LHCN-M2 (cell line): ENCODE data around the gene ZFP28. TPM values are rescaled to one million over a fixed set of nuclear protein-coding genes. Genes with fewer than 3 reads are reported as not detected.
A peak's percentile ranks its signal among the peaks of the same experiment; 100 is the strongest.

Source experiments
- DNase-seq: peaks from one replicate; pipeline ENCODE4 v3.0.0-alpha.2; 2012; ENCODE audit warnings: low read depth
- polyA plus RNA-seq: library from polyadenylated mRNA; unstranded; fragments of >200 nt; gene quantifications from one replicate; pipeline ENCODE4 v1.2.1, GENCODE V29; 2012; ENCODE audit warnings: missing spikeins
- total RNA-seq: library from RNA; depleted of rRNA; stranded (reverse); fragments of >200 nt; gene quantifications from 2 replicates; pipeline ENCODE4 v1.2.3, GENCODE V29; 2014; rRNA removed

ZFP28 gene
- 3.2 and 4.9 TPM in 2 replicates for total RNA-seq
- polyA plus RNA-seq = 1.8 TPM

DNA sequence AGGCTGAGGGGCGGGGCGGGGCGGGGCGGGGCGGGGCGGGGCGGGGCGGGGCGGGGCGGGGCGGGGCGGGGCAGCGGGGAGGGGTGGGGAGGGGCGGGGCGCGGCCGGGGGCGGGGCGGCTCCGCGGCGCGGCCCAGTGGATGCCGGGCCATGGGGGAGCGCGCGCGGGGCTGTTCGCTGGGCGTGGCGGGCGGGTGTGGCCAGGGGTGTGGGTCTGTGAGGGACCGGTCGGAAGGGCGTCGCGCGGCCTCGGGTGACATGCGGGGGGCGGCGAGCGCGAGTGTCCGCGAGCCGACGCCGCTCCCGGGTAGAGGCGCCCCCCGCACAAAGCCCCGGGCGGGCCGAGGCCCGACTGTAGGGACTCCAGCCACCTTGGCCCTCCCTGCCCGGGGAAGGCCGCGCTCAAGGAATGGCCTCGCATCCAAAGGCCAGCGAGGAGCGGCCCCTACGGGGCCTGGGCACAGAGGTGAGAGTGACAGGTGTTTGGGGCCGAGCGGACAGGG, at the start of gene ZFP28:
Gene ZFP28, plus strand, starts transcription at position 188 of the 503 bp plus-strand sequence. Its CDS starts 71 bp downstream, at position 259.
- DNase-seq = no peak

DNA sequence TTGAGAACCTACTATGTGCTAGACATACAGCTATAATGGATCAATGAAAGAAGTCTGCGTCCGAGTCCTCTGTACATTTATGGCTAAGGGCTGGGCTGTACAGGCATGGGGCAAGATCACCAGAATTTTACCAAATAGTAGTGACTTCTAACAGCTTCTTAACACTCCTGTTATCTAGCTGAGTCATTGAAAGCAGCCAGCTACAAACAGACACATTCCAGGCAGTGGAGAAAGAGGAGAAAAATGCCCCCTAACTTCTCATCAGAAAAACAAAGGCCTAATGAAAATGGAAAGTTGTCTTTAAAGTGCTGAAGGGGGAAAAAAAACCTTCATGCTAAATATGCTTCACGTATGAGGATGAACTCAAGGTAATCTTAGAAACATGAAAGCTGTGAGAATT, 47.3 kb upstream of the ZFP28 start:
- DNase-seq = no peak

DNA sequence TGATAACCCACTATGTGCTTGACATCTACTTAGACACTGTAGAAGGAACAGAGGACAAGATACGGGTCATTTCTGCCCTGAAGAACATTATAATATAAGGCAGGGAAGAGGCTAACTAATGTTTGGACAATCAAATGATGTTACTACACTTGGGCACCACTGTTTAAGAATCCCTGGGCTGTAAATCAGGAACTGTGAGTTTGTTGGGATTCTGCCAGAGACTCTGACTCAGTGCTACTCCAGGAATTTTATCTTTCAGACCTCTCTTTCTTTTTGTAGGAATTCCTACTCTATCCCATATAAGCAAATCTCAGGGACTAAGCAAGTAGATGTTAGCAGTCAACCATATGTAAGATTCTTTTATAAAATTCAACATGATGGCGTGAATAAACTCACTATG, 34.2 kb upstream of the ZFP28 start:
- DNase-seq = peak; percentile 10

DNA sequence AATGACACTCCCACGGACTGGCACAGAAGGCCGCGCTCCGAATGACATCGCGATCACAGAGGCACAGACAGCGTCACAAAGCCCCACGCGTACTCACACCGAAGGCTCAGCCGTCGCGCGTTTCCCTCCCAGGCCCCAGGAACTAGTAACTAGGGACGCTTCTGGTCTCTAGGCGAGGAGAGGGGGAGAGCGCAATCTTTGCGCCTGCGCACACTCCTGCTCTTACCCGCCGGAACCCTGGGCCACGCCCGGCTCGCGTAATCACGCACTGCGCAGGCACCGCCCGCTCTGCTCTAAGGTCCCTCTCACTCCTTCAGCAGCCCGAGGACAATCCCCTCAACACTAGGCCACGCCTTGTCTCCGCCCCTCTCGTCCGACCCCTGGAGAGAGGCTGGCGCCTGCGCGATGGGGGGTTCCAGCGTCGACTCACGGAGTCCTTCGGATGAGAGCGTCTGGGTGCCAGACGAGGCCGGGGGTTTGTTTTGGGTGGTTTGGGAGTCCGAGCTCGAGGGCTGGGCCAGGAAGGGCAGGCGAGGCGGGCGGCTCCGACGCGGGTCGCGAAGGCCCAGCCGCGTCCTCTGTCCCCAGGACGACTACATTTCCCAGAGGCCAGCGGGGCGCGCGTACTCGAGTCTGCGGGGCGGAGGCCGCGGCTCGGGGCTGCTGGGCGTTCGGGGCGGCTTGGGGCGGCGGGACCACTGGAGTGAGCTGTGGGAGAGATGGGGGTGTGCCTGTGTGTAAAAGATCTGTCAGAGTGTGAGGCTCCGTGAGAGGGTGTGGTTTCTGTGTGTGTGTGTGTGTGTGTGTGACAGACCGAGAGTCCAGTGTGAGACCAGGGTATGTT, 31.1 kb upstream of the ZFP28 start, which contains the start of gene ZNF471:
Gene ZNF471, plus strand, starts transcription at position 410 of the 844 bp plus-strand sequence. CDS start 3,717 bp downstream, outside the sequence.
- DNase-seq = peak; percentile 76

DNA sequence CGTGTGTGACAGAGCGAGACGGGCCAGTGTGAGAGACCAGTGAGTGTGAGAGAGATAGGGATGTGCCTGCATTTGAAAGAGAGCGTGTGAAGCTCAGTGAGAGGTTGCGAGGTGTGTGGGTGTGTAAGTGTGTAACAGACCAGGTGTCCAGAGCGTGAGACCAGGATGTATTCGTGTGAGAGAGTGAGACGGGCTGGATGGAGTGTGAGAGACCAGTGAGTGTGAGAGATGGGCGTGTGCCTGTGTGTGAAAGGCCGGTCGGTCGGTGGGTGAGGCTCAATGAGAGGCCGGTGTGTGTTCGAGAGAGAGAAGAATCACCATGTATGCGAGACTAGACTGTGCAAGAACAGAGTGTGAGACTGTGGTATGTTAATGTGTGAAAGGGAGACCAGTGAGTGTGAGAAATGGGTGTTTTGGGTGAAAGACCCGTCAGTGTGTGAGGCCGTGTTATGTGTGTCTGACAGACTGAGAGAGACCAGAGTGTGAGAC, 30.4 kb upstream of the ZFP28 start:
- DNase-seq = no peak

DNA sequence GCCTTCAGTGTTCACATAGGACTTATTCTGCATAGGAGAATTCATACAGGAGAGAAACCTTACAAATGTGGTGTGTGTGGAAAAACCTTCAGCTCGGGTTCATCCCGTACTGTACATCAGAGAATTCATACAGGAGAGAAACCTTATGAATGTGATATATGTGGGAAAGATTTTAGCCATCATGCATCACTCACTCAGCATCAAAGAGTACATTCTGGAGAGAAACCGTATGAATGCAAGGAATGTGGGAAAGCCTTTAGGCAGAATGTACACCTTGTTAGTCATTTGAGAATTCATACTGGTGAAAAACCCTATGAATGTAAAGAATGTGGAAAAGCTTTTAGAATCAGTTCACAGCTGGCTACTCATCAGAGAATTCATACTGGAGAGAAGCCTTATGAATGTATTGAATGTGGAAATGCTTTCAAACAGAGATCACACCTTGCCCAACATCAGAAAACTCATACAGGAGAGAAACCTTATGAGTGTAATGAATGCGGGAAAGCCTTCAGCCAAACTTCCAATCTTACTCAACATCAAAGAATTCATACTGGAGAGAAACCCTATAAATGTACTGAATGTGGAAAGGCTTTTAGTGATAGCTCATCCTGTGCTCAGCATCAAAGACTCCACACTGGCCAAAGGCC, 13.4 kb upstream of the ZFP28 start:
- DNase-seq = no peak

DNA sequence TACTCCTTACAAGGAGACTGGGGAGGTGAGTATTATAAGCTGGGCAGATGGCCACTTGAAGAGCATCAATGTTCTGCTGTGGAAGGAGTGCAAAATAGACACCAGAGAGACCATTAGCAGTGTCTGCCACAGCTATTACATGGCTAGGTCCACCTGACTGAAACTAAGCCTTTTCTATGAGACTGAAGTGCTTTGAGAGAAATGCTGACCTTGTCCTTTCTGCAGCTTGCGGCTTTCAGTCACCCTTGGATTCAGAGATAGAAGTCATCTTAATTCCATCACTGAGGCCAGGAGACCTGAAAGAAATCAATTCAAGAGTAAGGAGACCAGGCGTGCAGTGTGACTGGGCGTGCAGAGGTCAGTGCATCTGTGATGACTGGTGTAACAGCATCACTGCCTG, 1.3 kb upstream of the ZFP28 start:
- no peak for DNase-seq

DNA sequence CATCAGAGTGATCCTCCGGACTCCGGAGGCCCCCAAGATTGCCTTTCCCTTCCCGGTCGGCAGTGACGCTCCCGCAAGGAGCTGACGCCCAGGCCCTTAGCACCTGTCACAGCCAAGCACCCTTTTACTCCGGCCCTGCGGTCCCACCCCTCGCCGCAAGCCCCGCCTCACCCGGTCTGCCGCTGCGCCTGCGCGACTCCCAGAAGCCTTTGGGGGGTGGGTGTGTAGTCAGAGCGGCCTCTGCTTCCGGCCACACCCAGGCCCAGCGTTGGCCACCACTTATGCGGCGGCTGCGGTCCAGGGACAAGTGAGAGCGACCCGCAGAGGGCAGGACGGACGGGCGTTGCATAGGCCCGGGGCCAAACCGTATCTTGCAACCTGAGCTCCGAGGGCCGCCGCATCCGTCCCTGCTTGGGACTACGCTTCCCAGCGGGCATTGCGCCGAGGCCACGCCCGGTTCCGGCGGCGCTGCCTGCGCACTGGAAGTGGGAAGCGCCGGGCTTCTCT, 441 bp upstream of the ZFP28 start:
- DNase-seq = peak; percentile 74

DNA sequence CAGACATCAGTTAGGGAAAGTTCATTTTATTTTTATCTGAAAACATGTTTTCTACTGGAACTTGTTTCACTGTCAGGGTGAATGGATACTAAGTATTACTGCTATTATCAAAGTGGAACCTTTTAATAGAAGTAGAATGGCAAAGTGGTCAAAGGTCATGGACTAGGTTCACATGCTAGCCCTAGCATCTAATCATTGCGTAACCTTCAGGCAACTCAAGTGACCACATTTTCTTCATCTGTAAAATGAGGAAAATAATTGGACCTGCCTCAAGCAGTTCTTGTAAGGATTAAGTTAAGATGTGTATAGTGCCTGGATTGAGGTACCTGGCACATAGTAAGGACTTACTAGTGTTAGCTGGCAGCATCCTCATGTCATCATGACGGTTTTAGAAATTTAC, 5.0 kb downstream of the ZFP28 start:
- DNase-seq = no peak

DNA sequence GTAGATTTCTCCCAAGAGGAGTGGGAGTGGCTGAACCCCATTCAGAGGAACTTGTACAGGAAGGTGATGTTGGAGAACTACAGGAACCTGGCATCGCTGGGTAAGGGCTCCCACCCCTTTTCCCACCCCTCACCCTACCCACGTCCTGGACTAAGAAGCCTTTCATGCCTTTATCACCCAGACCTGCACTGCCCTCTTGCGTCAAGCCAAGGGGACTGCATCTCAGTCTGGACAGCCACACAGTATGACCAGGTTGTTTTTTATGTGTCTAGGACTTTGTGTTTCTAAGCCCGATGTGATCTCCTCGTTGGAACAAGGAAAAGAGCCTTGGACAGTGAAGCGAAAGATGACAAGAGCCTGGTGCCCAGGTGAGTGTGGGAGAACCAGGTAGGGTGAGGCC, 8.8 kb downstream of the ZFP28 start:
- DNase-seq = no peak

DNA sequence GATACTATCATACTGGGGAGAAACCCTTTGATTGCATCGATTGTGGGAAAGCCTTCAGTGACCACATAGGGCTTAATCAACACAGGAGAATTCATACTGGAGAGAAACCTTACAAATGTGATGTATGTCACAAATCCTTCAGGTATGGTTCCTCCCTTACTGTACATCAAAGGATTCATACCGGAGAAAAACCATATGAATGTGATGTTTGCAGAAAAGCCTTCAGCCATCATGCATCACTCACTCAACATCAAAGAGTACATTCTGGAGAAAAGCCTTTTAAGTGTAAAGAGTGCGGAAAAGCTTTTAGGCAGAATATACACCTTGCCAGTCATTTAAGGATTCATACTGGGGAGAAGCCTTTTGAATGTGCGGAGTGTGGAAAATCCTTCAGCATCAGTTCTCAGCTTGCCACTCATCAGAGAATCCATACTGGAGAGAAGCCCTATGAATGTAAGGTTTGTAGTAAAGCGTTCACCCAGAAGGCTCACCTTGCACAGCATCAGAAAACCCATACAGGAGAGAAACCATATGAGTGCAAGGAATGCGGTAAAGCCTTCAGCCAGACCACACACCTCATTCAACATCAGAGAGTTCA, 15.6 kb downstream of the ZFP28 start:
- no peak for DNase-seq

DNA sequence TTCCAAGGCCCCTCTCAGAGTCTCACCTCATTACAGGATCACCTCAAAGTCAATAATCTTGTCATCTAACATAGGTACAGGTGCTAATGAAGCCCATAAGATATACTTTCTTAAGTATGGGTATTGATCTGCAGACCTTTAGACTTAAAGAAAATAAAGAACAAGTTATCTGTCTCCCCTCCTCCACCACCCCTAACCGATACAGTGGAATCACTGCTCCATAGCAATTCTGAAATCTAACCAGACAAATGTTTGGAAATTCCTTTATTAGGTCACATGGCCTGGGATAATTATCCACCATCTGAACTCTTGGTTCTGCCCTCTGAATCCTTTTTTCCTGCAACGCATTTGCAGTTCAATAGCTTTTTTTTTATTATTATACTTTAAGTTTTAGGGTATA, 24.0 kb downstream of the ZFP28 start:
- DNase-seq = no peak

DNA sequence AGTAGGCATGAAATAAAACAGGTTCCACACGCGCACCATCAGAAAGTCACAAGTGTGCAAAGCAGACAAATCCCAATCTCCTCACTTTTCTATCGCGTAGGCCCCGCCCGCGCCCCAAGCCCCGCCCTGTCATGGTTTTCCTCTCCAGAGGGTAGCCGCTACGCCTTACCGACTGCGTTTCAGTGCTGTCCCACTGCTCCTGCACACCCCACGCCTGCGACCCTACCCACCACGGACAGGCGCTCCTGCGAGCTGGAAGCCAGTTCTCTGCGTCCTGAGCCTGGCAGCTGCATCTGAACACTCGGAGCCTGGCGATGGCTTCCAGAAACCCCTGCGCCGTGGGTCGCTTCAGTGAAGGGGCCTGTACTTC, 28.1 kb downstream of the ZFP28 start:
- peak; percentile 11 for DNase-seq

DNA sequence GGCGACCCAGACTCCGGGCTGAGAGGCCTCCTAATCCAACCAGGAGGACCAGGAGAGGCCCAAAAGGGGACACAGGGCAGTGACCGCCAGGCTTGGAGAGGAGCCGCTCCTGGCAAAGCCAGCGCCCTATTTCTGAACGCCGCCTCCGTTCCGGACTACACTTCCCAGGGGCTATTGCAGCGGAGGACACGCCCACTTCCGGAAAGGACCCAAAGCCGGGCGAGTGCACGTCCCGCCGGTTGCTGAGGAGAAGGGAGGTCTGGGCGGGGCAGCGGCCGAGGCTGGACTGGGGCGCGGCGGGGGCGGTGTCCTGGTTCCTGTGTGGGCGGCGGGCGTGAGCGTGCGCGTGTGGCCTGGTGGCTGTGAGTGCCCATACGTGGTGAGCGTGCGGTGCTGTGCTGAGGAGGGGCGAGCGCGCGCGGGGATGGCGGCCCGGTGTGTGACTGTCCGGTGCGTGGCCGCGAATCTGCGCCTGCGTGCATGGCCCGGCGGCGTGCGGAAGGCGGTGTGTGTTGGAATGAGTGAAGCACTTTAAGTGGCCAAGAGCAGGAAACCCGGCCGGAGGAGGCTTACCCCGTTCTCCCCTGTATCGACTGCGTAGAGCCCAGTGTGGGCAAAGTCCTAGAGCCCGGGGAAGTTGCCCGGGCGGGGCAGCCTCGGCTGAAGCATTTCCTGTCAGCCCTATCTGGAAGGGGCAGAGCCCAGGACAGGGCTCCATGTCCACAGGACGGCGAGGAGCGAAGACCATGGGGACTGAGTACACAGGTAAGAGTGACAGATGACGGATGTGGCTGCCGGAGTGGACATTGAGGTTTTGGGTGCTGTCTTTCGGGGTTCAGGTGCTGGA, 28.7 kb downstream of the ZFP28 start, which contains the start of gene ZNF470:
Gene ZNF470, plus strand, starts transcription at position 195 of the 847 bp plus-strand sequence. CDS start 2,844 bp downstream, outside the sequence.
- peak; percentile 76 for DNase-seq

DNA sequence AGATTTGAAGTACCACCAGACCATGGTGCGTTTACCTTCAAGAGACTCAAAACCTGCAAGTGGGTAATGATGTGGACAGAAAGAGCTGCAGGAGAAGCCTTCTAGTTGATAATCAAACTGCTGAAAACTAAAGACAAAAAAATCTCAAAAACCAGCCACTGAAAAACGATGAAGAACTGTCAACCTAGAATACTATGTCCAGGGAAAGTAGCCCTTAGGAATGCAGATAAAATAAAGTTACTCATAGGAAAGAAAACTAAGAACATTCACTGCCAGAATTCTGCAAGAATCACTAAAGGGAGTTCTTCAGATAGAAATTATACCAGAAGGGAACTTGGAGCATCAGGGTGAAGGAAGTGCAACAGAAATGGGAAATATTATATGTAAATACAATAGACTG, 33.8 kb downstream of the ZFP28 start:
- DNase-seq = no peak

DNA sequence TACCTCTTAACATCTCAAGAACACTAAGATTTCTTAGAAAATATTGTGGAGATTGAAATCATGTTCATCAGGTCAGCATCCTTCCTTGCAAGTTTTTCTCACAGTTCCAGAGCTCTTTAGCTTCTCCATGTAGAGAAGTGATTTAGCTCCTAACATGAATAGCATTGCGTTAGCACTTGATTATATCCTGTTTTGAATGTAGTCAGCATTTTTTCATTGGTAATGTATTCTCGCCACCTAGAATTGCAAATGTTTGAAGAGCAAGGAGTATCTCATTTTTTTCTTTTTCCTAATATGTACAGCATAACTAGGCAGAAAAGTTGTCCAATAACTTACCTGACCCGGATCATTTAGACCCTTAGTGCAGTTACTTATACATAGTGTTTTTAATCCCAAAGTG, 35.2 kb downstream of the ZFP28 start:
- DNase-seq = no peak

DNA sequence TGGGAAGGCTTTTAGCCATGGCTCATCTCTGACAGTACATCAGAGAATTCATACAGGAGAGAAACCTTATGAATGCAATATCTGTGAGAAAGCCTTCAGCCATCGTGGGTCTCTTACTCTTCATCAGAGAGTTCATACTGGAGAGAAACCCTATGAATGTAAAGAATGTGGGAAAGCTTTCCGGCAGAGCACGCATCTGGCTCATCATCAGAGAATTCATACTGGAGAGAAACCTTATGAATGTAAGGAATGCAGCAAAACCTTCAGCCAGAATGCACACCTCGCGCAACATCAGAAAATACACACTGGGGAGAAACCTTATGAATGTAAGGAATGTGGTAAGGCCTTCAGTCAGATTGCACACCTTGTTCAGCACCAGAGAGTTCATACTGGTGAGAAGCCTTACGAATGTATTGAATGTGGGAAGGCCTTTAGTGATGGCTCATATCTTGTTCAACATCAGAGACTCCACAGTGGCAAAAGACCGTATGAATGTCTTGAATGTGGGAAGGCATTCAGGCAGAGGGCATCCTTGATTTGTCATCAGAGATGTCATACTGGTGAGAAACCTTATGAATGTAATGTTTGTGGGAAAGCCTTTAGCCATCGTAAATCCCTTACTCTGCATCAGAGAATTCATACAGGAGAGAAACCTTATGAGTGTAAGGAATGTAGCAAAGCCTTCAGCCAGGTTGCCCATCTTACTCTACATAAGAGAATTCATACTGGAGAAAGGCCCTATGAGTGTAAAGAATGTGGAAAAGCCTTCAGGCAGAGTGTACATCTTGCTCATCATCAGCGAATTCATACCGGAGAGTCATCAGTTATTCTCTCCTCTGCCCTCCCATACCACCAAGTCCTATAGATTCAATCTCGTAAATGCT, 39.2 kb downstream of the ZFP28 start:
- no peak for DNase-seq

DNA sequence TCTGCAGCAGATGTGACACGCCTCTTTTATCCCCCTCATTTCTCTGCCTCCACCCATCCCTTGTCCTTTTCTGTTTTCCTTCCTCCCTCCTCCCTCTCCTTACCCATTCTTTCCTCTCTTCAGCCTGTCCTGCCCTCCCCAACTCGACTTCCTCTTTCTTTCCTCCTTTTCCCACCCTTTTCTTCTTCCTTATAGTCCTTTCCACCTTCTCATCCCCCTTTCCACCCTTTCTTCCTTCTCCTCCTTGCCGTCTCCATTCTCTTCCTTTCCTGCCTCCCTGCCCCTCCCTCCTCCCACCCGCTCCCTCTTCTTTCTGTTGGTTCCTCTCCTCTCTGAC, 55.7 kb downstream of the ZFP28 start:
- DNase-seq = no peak

DNA sequence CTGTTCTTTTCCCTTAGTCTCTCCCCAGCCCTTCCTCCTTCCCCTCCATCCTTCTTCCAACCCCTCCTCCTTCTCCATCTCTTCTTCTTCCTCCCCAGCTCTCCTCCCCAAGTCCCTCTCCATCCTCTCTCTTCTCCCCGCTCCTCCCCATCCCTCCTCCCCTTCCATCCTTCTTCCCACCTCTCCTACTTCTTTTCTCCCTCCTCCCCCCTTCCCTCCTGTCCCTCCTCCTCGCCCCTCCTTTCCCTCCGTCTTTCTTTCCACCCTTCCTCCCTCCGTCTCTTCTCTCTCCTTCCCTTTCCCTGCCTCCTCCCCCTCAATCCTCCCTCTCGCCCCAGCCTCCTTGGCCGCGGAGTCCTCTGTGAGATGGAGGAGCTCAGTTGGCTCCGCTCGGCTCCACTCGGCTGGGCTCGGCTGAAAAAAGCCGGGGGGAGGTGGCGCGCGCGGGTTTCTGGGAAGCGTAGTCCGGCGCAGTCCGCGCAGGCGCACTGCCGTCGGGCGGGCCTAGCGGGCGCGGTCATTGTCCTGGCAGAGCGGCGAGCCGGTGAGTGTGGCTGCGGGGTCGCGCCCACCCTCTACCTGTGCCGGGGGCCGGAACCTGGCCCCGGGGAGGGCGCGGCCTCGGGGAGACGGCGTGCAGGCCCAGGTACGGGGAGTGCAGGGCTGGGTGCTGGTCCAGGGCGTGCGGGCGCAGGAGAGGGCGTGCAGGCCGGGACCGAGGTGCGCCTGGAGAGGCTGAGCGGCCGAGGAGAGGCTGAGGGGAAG, 56.2 kb downstream of the ZFP28 start, which contains the start of gene ZNF71:
Gene ZNF71, plus strand, starts transcription at position 520 of the 765 bp plus-strand sequence. CDS start 6,257 bp downstream, outside the sequence.
- DNase-seq = peak; percentile 82
